Right cardiac atrium (tissue), 5 donors: Measurements from ENCODE around the gene CRYBG1. TPM values are rescaled to one million over a fixed set of nuclear protein-coding genes. Genes with fewer than 3 reads are reported as not detected.

ENCODE experiments used
- ATAC-seq, 2 donors: fragments of 200-7000 bp; cut with Tn5 transposase; one replicate each; pipeline versions ENCODE4 v1.8.0 to v1.9.1; 2020; ENCODE audit warnings: moderate library complexity in 2 of 2, mild to moderate bottlenecking in 1 of 2
- DNase-seq, 3 donors: peaks; one replicate each; pipeline ENCODE4 v3.0.0-alpha.2; 2020
- H3K27ac ChIP-seq: one replicate; pipeline ENCODE4 v1.5.1; 2013; ENCODE audit warnings: mild to moderate bottlenecking, low read length, control low read depth, moderate library complexity
- H3K27me3 ChIP-seq: one replicate; pipeline ENCODE4 v1.6.1; 2013; ENCODE audit not compliant: control insufficient read depth, insufficient read depth
- H3K4me1 ChIP-seq: one replicate; pipeline ENCODE4 v1.6.1; 2013; ENCODE audit warnings: low read length; ENCODE audit not compliant: control insufficient read depth, insufficient read depth
- H3K4me3 ChIP-seq: one replicate; pipeline ENCODE4 v1.5.1; 2013; ENCODE audit warnings: low read length, control low read depth
- H3K9me3 ChIP-seq: one replicate; pipeline ENCODE4 v1.6.1; 2013; ENCODE audit warnings: low read length; ENCODE audit not compliant: control insufficient read depth
- WGBS: extraction: QIAGEN DNeasy Blood & Tissue Kit; methylation state at CpG from one replicate; pipeline ENCODE4 v1.1.7; 2013; 5-methylcytosine and 5-hydroxymethylcytosine counted together
- intact Hi-C, 4 donors: fragments of 100-400 bp; cut with DNase I; formaldehyde crosslinking; loops; one replicate each; pipeline versions ENCODE4 v1.11.0 to v1.14.0; 2022 to 2023
- polyA plus RNA-seq: library from polyadenylated mRNA; stranded (reverse); fragments of 200-250 nt; gene quantifications from one replicate; pipeline ENCODE4 v1.2.3, GENCODE V29; 2013
- total RNA-seq, 4 donors: library from RNA; stranded (reverse); fragmentation: NEBNext Ultra II Directional; extraction: Animal tissue kit (Norgen Biotek cat#: 25700); gene quantifications; one replicate each; pipeline ENCODE4 v1.2.1, GENCODE V29; 2021
- donor health status: healthy with polysubstance abuse.
- donor health status: DM: no; HTN: yes; CAD: no.
- donor health status: DM: no; HTN: no; CAD: no.
- donor health status: DM: no; HTN: yes; CAD: no; lungs with severe emphysema.
- donor health status: DM: yes; HTN: yes; CAD: no.

The CRYBG1 gene
- total and polyA plus RNA-seq, 5 donors, result 0.38 to 1.6 (median 0.94) TPM

DNA sequence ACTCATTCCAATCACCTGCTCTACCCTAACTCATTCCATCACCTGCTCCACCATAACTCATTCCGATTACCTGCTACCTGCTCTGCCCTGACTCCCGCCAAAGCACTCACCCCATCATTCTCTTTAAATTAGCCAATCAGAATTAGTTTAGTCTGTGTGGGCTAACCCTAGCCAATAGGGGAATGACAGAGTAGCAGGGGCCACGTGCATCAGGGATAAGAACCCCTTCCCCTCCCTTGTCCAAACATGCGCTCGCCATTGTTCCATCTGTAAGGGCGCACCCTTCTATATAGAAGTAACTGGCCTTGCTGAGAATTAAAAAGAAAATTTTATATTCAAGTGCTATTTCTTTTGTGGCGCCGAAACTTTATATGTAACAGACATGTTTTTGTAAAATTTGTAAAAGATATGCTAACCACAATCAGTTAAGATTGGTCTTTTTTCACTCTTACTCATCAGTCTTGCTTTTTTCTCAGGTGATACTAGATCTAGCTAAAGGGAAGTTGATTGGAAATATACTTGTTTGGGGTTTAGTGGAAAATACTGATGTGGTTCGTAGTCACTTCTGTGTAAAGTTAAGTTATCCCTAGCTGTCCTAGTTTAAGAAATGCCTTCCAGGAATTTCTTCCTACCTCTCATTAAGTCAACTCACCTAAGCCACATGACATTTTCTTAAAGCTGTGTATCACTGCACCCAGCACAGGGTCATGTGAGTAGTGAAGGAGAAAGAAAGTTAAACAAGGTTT, 252.3 kb downstream of the CRYBG1 start:
- intact Hi-C loops, result no loop called here
- H3K4me1 ChIP-seq, result no peaks in the 10 kb centered on the region
- no peak overlapping the region for H3K4me3 ChIP-seq
- no peak overlapping the region for H3K27ac ChIP-seq
- ATAC-seq (no peak), DNase-seq (no peak)
- WGBS, result 96% methylated on average over 9 of the region's 9 CpGs
- no peaks in the 10 kb centered on the region for H3K27me3 ChIP-seq
- no peaks in the 10 kb centered on the region for H3K9me3 ChIP-seq

DNA sequence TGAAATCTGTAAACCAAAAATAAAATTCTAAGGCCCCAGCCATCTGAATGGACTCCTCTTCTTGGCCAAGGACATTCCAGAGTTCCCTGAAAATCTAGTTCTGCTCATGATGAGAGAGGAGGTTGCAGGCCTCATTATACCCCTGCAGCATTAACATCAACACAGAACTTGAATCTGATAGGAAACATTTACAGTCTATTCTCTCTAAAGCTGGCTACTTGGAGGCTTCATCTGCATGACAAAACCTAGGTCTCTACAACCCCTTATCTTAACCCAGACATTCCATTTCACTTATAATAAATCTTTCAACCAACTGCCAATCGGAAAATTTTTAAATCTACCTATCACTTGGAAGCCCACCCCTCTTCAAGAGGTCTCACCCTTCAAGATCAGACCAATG, 253.1 kb downstream of the CRYBG1 start:
- Histone ChIP-seq H3K27ac (no peak overlapping the region), H3K9me3 (no peaks in the 10 kb centered on the region), H3K27me3 (no peaks in the 10 kb centered on the region), H3K4me3 (no peak overlapping the region), H3K4me1 (no peaks in the 10 kb centered on the region)
- DNase-seq, result no peak
- WGBS, result 90% methylated on average over 1 of the region's 1 CpG
- no peak for ATAC-seq
- intact Hi-C loops, result no loop called here

DNA sequence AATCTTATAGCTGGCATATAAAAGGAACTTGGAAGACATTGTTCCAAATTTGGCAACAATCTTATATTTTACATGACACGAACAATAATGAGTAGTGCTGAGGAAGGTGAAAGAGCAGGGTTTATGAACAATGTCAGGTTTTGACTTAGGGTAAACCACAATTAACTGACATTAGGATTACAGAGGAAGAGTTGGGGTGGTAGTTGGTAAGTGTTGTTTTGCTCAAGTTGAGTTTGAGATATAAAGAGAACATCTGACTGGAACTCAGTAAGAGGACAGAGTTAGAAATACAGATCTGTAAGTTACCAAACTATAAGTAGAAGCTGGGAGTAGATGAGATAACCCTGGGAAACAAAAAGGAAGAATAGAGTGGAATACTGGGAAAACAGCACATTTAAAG, 253.6 kb downstream of the CRYBG1 start:
- no peaks in the 10 kb centered on the region for H3K9me3 ChIP-seq
- WGBS, result 64% methylated on average over 1 of the region's 1 CpG
- no peak overlapping the region for H3K4me3 ChIP-seq
- no peaks in the 10 kb centered on the region for H3K4me1 ChIP-seq
- no peak for DNase-seq
- intact Hi-C loops, result no loop called here
- H3K27me3 ChIP-seq, result no peaks in the 10 kb centered on the region
- ATAC-seq, result no peak
- no peak overlapping the region for H3K27ac ChIP-seq

DNA sequence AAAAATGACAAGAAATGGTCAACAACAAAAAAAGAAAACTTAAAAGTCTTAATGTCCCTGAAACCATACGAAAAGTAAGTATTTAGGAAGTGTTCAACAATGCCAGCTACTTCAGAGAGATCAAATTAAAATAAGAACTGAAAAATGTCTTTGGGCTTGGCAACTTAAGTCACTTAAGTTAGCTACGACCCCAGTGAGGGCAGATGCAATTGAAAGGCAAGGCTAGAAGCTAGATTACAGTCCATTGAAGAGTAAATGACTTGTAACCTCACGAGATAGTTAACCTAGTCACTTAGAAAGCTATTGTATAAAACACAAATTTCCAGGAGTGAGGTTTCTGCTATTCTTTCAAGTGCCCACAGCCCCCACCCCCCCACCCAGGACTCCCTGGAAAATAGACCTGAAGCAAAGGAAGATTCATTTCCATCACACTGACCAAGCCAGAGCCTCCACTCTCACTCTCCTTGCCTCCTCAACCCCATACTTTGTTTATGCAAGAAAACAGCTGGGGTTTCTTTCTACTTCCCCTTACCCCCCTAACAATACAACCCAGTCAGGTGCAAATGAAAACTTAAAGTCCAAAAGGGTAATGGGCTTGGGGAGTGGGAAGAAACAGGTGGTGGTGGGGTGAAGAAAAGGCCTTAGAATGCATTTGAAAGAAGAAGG, 254.2 kb downstream of the CRYBG1 start:
- H3K9me3 ChIP-seq, result no peaks in the 10 kb centered on the region
- 75% methylated on average over 3 of the region's 3 CpGs for WGBS
- intact Hi-C loops, result no loop called here

DNA sequence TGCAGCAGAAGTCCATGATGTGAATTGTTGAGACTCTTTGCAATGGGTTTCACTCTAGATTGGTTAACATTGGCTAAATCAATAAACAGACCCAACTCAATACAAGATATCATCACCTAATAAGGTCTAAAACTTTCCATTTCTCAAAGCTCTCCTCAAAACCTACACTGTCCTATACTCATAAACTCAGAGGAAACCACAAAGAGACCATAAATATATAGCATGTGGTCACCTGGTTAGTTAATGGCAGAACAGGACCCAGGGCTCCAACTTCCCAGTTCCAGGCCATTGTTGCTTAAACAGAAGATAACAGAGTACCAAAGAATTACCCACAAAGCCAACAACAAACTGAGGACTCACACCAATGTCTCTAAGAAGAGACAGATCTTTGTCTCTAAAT, 256.8 kb downstream of the CRYBG1 start:
- no peaks in the 10 kb centered on the region for H3K4me1 ChIP-seq
- no peaks in the 10 kb centered on the region for H3K27me3 ChIP-seq
- intact Hi-C loops, result no loop called here
- H3K4me3 ChIP-seq, result no peak overlapping the region
- ATAC-seq, result no peak
- no peaks in the 10 kb centered on the region for H3K9me3 ChIP-seq
- H3K27ac ChIP-seq, result no peak overlapping the region
- no peak for DNase-seq

More for the DNA sequence above, 254.2 kb downstream of the CRYBG1 start:
- no peaks in the 10 kb centered on the region for H3K4me1 ChIP-seq
- H3K27me3 ChIP-seq, result no peaks in the 10 kb centered on the region
- DNase-seq, result no peak
- no peak overlapping the region for H3K27ac ChIP-seq
- H3K4me3 ChIP-seq, result no peak overlapping the region
- no peak for ATAC-seq

DNA sequence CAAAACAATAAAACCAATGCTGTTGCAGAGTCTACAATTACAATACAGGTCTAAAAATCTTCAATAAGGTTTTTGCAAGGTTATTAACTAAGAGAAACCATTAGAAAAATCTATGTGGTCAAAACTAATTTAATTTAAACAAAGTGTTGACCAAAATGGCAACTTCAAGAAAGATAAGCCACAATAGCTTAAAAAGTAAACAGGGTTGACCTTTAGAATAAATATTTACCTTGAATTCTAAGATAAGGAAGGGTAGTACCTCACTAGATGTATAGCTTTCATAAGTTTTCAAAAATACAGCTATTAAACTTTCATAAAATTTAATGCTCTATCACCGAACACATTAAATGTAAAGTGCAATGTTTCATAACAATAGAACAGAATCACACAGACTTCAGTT, 257.3 kb downstream of the CRYBG1 start:
- DNase-seq (no peak), ATAC-seq (no peak)
- WGBS, result 95% methylated on average over 1 of the region's 1 CpG
- H3K9me3 ChIP-seq, result no peaks in the 10 kb centered on the region
- intact Hi-C loops, result no loop called here
- H3K27ac ChIP-seq, result no peak overlapping the region
- H3K4me1 ChIP-seq, result no peaks in the 10 kb centered on the region
- H3K27me3 ChIP-seq, result no peaks in the 10 kb centered on the region
- H3K4me3 ChIP-seq, result no peak overlapping the region

DNA sequence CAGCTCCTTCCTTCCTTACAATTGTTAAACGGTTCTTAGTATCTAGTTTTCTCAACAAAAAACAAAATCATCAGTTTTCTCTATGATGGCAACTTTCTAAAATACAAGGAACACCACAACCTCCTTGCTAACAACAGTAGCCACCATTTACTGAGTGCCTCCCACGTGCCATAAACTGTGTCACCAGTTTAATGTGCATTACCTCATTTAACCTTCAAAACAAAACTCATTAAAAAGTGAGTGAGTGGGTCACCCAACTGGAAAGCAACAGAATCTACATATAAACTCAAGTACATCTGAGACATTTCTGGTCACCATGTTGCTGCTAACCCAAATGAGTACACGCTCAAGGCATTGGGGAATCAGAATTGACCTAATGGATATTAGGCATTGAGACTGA, 257.8 kb downstream of the CRYBG1 start:
- Histone ChIP-seq H3K4me1 (no peaks in the 10 kb centered on the region), H3K27ac (no peak overlapping the region), H3K9me3 (no peaks in the 10 kb centered on the region), H3K4me3 (no peak overlapping the region), H3K27me3 (no peaks in the 10 kb centered on the region)
- DNase-seq (no peak), ATAC-seq (no peak)
- 70% methylated on average over 3 of the region's 3 CpGs for WGBS
- intact Hi-C loops, result no loop called here

DNA sequence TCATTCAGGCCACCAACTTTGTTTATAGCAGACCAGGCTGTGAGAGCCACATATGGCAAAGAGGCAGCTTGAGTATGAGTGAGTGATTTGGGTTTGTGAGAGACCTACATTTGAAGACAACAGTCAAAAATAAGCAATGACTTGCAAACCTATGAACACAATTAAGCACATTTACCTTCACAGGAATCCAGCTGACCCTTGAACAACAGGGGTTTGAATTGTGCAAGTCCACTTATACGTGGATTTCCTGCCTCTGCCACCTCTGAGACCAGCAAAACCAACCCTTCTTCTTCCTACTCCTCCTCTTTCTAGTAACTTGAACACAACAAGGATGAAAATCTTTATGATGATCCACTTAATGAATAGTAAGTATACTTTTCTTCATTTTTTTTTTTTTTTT, 258.7 kb downstream of the CRYBG1 start:
- 80% methylated on average over 1 of the region's 1 CpG for WGBS
- intact Hi-C loops, result no loop called here
- no peak for DNase-seq
- Histone ChIP-seq H3K27ac (no peak overlapping the region), H3K27me3 (no peaks in the 10 kb centered on the region), H3K4me3 (no peak overlapping the region), H3K9me3 (no peaks in the 10 kb centered on the region), H3K4me1 (no peaks in the 10 kb centered on the region)
- ATAC-seq, result no peak

DNA sequence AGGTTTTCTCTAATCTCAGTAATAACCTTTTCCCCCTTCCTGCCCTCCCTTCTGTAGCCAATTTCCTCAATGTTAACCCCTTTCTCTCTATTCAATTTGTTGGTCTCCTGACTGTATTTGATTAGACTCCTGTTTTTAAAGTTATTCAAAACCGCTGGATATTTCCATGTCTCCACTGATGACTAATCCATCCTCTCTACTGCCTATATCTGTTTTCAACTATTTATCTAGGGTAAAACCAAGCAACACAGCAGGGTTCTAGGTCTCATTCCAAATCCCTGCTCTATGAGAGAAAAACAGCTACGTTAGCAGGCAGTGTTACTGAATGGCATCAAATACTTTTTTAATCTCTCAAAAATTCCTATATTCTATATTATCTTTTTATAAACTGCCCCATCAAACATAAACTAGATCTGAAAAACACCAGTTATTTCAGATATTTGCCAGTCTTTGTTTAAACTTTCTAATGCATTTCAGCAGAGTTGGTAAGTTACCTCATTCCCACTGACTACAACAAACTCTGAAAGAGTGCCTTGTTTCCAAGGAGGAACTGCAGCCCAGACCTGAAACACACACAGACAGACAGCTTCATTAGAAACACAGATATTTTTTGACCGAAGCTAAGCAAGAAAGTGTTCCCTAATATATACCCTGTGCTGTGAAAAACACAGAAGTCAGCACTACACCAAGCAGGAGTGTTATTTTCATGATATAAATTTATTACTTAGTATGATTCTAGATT, 260.6 kb downstream of the CRYBG1 start:
- Histone ChIP-seq H3K9me3 (no peaks in the 10 kb centered on the region), H3K4me1 (no peaks in the 10 kb centered on the region), H3K27me3 (no peaks in the 10 kb centered on the region), H3K4me3 (no peak overlapping the region), H3K27ac (no peak overlapping the region)
- ATAC-seq (no peak), DNase-seq (no peak)
- intact Hi-C loops, result no loop called here
- WGBS, result 77% methylated on average over 3 of the region's 3 CpGs
